GM23338 (cell line): ENCODE measurements around the gene STRA6. TPM values are rescaled to one million over a fixed set of nuclear protein-coding genes. Genes with fewer than 3 reads are reported as not detected.

ENCODE experiments used
- ATAC-seq: fragments of 200-7000 bp; cut with Tn5 transposase; 3 replicates; pipeline ENCODE4 v1.9.1; 2020
- DNase-seq: peaks from one replicate; pipeline ENCODE4 v3.0.0-alpha.2; 2015; ENCODE audit warnings: low spot score
- H2AFZ ChIP-seq: fragments of 200-600 bp; sonication (generic); 2 replicates; pipeline ENCODE4 v1.8.0; 2016; ENCODE audit warnings: antibody characterized with exemption, mild to moderate bottlenecking, moderate library complexity
- H3F3A ChIP-seq: fragments of 200-600 bp; sonication (generic); replicated peaks from 2 replicates; pipeline ENCODE4 v1.8.0; 2017; ENCODE audit warnings: antibody characterized with exemption, mixed run types, low read depth
- H3K27ac ChIP-seq: fragments of 200-600 bp; sonication (generic); 2 replicates; pipeline ENCODE4 v1.6.1; 2016; ENCODE audit warnings: low read depth
- H3K27me3 ChIP-seq: fragments of 200-600 bp; sonication (generic); 2 replicates; pipeline ENCODE4 v1.8.0; 2016; ENCODE audit warnings: mild to moderate bottlenecking, mixed run types, moderate library complexity; ENCODE audit not compliant: insufficient read depth
- H3K36me3 ChIP-seq: fragments of 200-600 bp; sonication (generic); 2 replicates; pipeline ENCODE4 v1.8.0; 2016; ENCODE audit warnings: mild to moderate bottlenecking; ENCODE audit not compliant: insufficient read depth
- H3K4me1 ChIP-seq: fragments of 200-600 bp; sonication (generic); 2 replicates; pipeline ENCODE4 v1.8.0; 2016; ENCODE audit warnings: mild to moderate bottlenecking, moderate library complexity; ENCODE audit not compliant: insufficient read depth
- H3K4me2 ChIP-seq: fragments of 200-600 bp; sonication (generic); 2 replicates; pipeline ENCODE4 v1.7.1; 2017; ENCODE audit warnings: mixed run types
- H3K4me3 ChIP-seq: fragments of 200-600 bp; sonication (generic); 2 replicates; pipeline ENCODE4 v1.6.1; 2016; ENCODE audit warnings: mixed run types
- H3K79me2 ChIP-seq: fragments of 200-600 bp; sonication (generic); replicated peaks from 2 replicates; pipeline ENCODE4 v1.8.0; 2017; ENCODE audit warnings: mild to moderate bottlenecking; ENCODE audit not compliant: insufficient read depth
- H3K9me2 ChIP-seq: fragments of 200-600 bp; sonication (generic); 2 replicates; pipeline ENCODE4 v1.8.0; 2017; ENCODE audit not compliant: insufficient read depth
- H4K20me1 ChIP-seq: fragments of 200-600 bp; sonication (generic); replicated peaks from 2 replicates; pipeline ENCODE4 v1.8.0; 2017; ENCODE audit warnings: mild to moderate bottlenecking; ENCODE audit not compliant: insufficient read depth
- H3K27ac Mint-ChIP-seq: 2 replicates; pipeline ENCODE4 v1.8.0; 2020; ENCODE audit warnings: inconsistent platforms, mild to moderate bottlenecking, moderate library complexity, mixed read lengths
- H3K27me3 Mint-ChIP-seq: 3 replicates; pipeline ENCODE4 v1.8.0; 2022; ENCODE audit warnings: low read depth, mild to moderate bottlenecking, moderate library complexity, mixed read lengths, inconsistent platforms; ENCODE audit not compliant: insufficient read depth, poor library complexity
- H3K36me3 Mint-ChIP-seq: 3 replicates; pipeline ENCODE4 v1.8.0; 2021; ENCODE audit warnings: low read depth, mild to moderate bottlenecking, inconsistent platforms, moderate library complexity, mixed read lengths
- H3K4me1 Mint-ChIP-seq: 3 replicates; pipeline ENCODE4 v1.8.0; 2020; ENCODE audit warnings: mild to moderate bottlenecking, inconsistent platforms, mixed read lengths
- H3K4me3 Mint-ChIP-seq: 3 replicates; pipeline ENCODE4 v1.8.0; 2021; ENCODE audit warnings: moderate library complexity, mild to moderate bottlenecking, inconsistent platforms, mixed read lengths
- H3K9me3 Mint-ChIP-seq: 3 replicates; pipeline ENCODE4 v1.8.0; 2020; ENCODE audit warnings: moderate library complexity, mild to moderate bottlenecking, inconsistent platforms, mixed read lengths
- CREB1 ChIP-seq: fragments of 250-450 bp; sonication (Bioruptor Pico); IDR thresholded peaks from 2 replicates; pipeline ENCODE4 v1.5.0; 2020; ENCODE audit warnings: low read depth, mild to moderate bottlenecking, moderate library complexity
- EZH2 ChIP-seq: fragments of 200-600 bp; sonication (generic); IDR thresholded peaks from one replicate; pipeline ENCODE4 v1.8.0; 2017; ENCODE audit warnings: antibody characterized with exemption, mild to moderate bottlenecking, low read depth; ENCODE audit not compliant: unreplicated experiment
- JUNB ChIP-seq: IDR thresholded peaks from one replicate; pipeline ENCODE4 v1.6.1; 2016; ENCODE audit warnings: antibody characterized with exemption; ENCODE audit not compliant: unreplicated experiment
- NANOG ChIP-seq: IDR thresholded peaks from 2 replicates; pipeline ENCODE4 v1.6.1; 2016; ENCODE audit warnings: antibody characterized with exemption, borderline replicate concordance
- POLR2AphosphoS5 ChIP-seq: IDR thresholded peaks from 2 replicates; pipeline ENCODE4 v1.6.1; 2016; ENCODE audit warnings: antibody characterized with exemption, low read depth
- ZNF114 ChIP-seq: fragments of 250-450 bp; sonication (Bioruptor Pico); IDR thresholded peaks from 2 replicates; pipeline ENCODE4 v1.5.0; 2020; ENCODE audit warnings: mild to moderate bottlenecking, moderate library complexity
- ZNF331 ChIP-seq: fragments of 250-450 bp; sonication (Bioruptor Pico); IDR thresholded peaks from 2 replicates; pipeline ENCODE4 v1.5.0; 2020; ENCODE audit warnings: low read depth, mild to moderate bottlenecking, moderate library complexity
- polyA plus RNA-seq: library from polyadenylated mRNA; unstranded; fragments of >200 nt; fragmentation: Nextera tagmentation; extraction: Ambion mirVana; gene quantifications from 2 replicates; pipeline ENCODE4 v1.2.1, GENCODE V29; 2016
- total RNA-seq: library from RNA; depleted of rRNA; stranded (reverse); fragments of >200 nt; shearing (Covaris generic); gene quantifications from 2 replicates; pipeline ENCODE4 v1.2.3, GENCODE V29; 2014
- TF ChIP-seq, protein P1 (sequence below): fragments of 250-450 bp; sonication (Bioruptor Pico); IDR thresholded peaks from 2 replicates; pipeline ENCODE4 v1.5.0; 2020; ENCODE audit warnings: mild to moderate bottlenecking, moderate library complexity
- TF ChIP-seq, protein P2 (sequence below): IDR thresholded peaks from 2 replicates; pipeline ENCODE4 v1.6.1; 2016; ENCODE audit warnings: antibody characterized with exemption
- TF ChIP-seq, protein P3 (sequence below): IDR thresholded peaks from one replicate; pipeline ENCODE4 v1.6.1; 2018; ENCODE audit warnings: antibody characterized with exemption; ENCODE audit not compliant: unreplicated experiment
- TF ChIP-seq, protein P4 (sequence below), 2 experiments: fragments of 200-600 bp in 1 of 2; sonication (generic) in 1 of 2; conservative IDR thresholded peaks; 2 replicates each; pipeline versions ENCODE4 v1.5.1 to v1.6.1; 2016 to 2017; ENCODE audit warnings: antibody characterized with exemption in 2 of 2, low read depth in 2 of 2, mild to moderate bottlenecking in 2 of 2, moderate library complexity in 1 of 2

Gene STRA6
- total and polyA plus RNA-seq, 2 experiments from 2014 or later, result 8.2 to 9.9 TPM

DNA sequence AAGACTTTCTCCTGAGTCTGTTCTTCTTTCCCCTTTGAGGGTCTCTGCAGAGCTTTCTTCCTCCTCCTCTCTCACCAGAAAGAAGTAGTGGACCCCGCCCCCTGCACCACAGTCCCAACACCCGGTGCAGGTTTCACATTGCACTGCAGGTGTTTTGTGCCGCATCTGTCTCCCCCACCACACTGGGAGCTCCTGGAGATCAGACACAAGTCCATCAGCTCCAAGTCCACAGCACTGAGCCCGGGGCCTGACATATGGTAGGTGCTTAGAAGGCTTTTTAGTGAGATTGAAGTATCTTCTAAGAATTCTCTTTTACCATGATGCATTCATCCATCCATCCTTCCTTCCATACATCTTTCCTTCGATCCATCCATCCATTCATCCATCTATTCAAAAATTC lies 9.8 kb downstream of the STRA6 start (continued):
- TF ChIP-seq, protein P1, sequence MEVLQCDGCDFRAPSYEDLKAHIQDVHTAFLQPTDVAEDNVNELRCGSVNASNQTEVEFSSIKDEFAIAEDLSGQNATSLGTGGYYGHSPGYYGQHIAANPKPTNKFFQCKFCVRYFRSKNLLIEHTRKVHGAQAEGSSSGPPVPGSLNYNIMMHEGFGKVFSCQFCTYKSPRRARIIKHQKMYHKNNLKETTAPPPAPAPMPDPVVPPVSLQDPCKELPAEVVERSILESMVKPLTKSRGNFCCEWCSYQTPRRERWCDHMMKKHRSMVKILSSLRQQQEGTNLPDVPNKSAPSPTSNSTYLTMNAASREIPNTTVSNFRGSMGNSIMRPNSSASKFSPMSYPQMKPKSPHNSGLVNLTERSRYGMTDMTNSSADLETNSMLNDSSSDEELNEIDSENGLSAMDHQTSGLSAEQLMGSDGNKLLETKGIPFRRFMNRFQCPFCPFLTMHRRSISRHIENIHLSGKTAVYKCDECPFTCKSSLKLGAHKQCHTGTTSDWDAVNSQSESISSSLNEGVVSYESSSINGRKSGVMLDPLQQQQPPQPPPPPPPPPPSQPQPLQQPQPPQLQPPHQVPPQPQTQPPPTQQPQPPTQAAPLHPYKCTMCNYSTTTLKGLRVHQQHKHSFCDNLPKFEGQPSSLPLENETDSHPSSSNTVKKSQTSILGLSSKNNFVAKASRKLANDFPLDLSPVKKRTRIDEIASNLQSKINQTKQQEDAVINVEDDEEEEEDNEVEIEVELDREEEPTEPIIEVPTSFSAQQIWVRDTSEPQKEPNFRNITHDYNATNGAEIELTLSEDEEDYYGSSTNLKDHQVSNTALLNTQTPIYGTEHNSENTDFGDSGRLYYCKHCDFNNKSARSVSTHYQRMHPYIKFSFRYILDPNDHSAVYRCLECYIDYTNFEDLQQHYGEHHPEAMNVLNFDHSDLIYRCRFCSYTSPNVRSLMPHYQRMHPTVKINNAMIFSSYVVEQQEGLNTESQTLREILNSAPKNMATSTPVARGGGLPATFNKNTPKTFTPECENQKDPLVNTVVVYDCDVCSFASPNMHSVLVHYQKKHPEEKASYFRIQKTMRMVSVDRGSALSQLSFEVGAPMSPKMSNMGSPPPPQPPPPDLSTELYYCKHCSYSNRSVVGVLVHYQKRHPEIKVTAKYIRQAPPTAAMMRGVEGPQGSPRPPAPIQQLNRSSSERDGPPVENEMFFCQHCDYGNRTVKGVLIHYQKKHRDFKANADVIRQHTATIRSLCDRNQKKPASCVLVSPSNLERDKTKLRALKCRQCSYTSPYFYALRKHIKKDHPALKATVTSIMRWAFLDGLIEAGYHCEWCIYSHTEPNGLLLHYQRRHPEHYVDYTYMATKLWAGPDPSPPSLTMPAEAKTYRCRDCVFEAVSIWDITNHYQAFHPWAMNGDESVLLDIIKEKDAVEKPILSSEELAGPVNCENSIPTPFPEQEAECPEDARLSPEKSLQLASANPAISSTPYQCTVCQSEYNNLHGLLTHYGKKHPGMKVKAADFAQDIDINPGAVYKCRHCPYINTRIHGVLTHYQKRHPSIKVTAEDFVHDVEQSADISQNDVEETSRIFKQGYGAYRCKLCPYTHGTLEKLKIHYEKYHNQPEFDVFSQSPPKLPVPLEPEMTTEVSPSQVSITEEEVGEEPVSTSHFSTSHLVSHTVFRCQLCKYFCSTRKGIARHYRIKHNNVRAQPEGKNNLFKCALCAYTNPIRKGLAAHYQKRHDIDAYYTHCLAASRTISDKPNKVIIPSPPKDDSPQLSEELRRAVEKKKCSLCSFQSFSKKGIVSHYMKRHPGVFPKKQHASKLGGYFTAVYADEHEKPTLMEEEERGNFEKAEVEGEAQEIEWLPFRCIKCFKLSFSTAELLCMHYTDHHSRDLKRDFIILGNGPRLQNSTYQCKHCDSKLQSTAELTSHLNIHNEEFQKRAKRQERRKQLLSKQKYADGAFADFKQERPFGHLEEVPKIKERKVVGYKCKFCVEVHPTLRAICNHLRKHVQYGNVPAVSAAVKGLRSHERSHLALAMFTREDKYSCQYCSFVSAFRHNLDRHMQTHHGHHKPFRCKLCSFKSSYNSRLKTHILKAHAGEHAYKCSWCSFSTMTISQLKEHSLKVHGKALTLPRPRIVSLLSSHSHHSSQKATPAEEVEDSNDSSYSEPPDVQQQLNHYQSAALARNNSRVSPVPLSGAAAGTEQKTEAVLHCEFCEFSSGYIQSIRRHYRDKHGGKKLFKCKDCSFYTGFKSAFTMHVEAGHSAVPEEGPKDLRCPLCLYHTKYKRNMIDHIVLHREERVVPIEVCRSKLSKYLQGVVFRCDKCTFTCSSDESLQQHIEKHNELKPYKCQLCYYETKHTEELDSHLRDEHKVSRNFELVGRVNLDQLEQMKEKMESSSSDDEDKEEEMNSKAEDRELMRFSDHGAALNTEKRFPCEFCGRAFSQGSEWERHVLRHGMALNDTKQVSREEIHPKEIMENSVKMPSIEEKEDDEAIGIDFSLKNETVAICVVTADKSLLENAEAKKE (CRISPR knock-in tag), result no peak

DNA sequence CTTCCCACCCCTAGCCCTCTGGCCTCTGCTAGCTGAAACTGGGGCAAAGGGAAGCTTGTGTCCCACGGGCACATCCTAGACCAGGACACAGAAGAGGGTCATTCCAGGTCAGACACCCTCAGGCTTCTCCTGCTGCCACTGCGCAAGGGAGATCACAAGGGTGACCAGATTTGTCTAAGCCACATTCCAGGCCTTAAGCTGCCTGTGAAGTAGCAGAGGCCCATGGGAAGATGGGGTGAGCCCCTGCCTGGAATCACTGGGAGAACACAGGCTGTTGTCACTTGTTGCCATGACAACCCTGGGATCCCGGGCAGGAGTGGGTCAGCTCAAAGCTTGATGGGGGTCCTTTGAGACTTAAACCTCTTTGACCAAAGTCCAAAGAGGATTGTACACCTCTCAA lies 10.8 kb downstream of the STRA6 start:
- no peaks in the 10 kb centered on the region for H3F3A ChIP-seq
- H3K27ac ChIP-seq, result no peak overlapping the region
- no peaks in the 10 kb centered on the region for H3K9me3 Mint-ChIP-seq
- peaks cover 15% of the 10 kb centered on the region for H3K27me3 Mint-ChIP-seq
- no peaks in the 10 kb centered on the region for H3K79me2 ChIP-seq
- H3K27me3 ChIP-seq, result no peaks in the 10 kb centered on the region
- no peaks in the 10 kb centered on the region for H3K9me2 ChIP-seq
- no peaks in the 10 kb centered on the region; the same call in 1 of the 2 replicates for H3K36me3 ChIP-seq
- no peak overlapping the region for H3K4me2 ChIP-seq
- TF ChIP-seq NANOG (no peak), JUNB (no peak), CREB1 (CRISPR knock-in tag) (no peak), EZH2 (no peak), ZNF114 (CRISPR knock-in tag) (no peak), POLR2AphosphoS5 (no peak), ZNF331 (CRISPR knock-in tag) (no peak)
- TF ChIP-seq, protein P2, sequence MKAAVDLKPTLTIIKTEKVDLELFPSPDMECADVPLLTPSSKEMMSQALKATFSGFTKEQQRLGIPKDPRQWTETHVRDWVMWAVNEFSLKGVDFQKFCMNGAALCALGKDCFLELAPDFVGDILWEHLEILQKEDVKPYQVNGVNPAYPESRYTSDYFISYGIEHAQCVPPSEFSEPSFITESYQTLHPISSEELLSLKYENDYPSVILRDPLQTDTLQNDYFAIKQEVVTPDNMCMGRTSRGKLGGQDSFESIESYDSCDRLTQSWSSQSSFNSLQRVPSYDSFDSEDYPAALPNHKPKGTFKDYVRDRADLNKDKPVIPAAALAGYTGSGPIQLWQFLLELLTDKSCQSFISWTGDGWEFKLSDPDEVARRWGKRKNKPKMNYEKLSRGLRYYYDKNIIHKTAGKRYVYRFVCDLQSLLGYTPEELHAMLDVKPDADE, result no peak
- TF ChIP-seq, protein P3, sequence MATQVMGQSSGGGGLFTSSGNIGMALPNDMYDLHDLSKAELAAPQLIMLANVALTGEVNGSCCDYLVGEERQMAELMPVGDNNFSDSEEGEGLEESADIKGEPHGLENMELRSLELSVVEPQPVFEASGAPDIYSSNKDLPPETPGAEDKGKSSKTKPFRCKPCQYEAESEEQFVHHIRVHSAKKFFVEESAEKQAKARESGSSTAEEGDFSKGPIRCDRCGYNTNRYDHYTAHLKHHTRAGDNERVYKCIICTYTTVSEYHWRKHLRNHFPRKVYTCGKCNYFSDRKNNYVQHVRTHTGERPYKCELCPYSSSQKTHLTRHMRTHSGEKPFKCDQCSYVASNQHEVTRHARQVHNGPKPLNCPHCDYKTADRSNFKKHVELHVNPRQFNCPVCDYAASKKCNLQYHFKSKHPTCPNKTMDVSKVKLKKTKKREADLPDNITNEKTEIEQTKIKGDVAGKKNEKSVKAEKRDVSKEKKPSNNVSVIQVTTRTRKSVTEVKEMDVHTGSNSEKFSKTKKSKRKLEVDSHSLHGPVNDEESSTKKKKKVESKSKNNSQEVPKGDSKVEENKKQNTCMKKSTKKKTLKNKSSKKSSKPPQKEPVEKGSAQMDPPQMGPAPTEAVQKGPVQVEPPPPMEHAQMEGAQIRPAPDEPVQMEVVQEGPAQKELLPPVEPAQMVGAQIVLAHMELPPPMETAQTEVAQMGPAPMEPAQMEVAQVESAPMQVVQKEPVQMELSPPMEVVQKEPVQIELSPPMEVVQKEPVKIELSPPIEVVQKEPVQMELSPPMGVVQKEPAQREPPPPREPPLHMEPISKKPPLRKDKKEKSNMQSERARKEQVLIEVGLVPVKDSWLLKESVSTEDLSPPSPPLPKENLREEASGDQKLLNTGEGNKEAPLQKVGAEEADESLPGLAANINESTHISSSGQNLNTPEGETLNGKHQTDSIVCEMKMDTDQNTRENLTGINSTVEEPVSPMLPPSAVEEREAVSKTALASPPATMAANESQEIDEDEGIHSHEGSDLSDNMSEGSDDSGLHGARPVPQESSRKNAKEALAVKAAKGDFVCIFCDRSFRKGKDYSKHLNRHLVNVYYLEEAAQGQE, result no peak
- TF ChIP-seq, protein P4, sequence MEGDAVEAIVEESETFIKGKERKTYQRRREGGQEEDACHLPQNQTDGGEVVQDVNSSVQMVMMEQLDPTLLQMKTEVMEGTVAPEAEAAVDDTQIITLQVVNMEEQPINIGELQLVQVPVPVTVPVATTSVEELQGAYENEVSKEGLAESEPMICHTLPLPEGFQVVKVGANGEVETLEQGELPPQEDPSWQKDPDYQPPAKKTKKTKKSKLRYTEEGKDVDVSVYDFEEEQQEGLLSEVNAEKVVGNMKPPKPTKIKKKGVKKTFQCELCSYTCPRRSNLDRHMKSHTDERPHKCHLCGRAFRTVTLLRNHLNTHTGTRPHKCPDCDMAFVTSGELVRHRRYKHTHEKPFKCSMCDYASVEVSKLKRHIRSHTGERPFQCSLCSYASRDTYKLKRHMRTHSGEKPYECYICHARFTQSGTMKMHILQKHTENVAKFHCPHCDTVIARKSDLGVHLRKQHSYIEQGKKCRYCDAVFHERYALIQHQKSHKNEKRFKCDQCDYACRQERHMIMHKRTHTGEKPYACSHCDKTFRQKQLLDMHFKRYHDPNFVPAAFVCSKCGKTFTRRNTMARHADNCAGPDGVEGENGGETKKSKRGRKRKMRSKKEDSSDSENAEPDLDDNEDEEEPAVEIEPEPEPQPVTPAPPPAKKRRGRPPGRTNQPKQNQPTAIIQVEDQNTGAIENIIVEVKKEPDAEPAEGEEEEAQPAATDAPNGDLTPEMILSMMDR (conservative IDR thresholded peaks at IDR 0.05; ENCODE audit: low read depth in 2 of 2), result no peak
- DNase-seq, result no peak
- no peaks in the 10 kb centered on the region for H3K4me1 ChIP-seq
- H3K36me3 Mint-ChIP-seq, result no peaks in the 10 kb centered on the region; the same call in 2 of the 3 replicates
- H2AFZ ChIP-seq, result no peak overlapping the region
- no peak overlapping the region for H3K27ac Mint-ChIP-seq
- H3K4me1 Mint-ChIP-seq, result peaks cover 4% of the 10 kb centered on the region; the same call in 2 of the 3 replicates
- no peaks in the 10 kb centered on the region for H4K20me1 ChIP-seq
- H3K4me3 ChIP-seq, result no peak overlapping the region
- ATAC-seq, result no peak
- no peak overlapping the region for H3K4me3 Mint-ChIP-seq
